SU-DHL-6 (cell line): ENCODE measurements around the gene JMJD6.
"Not testable (repeated sequence)": the region's sequence is repeated elsewhere in the genome, so short reads cannot be mapped to it uniquely, and the experiment has no call there.

ENCODE experiments used
- H2AFZ ChIP-seq: fragments of 200-600 bp; sonication (generic); 2 replicates; pipeline ENCODE4 v1.6.1; 2014; ENCODE audit warnings: low read depth, mild to moderate bottlenecking, moderate library complexity, mixed read lengths, antibody characterized with exemption, low read length; ENCODE audit not compliant: severe bottlenecking
- H3F3A ChIP-seq: fragments of 200-600 bp; shearing (Covaris generic); 2 replicates; pipeline ENCODE4 v1.6.0; 2016; ENCODE audit warnings: antibody characterized with exemption, mild to moderate bottlenecking; ENCODE audit not compliant: insufficient read depth
- H3K27ac ChIP-seq: fragments of 200-600 bp; sonication (generic); 2 replicates; pipeline ENCODE4 v1.5.1; 2016; ENCODE audit warnings: low read depth, mild to moderate bottlenecking, low read length, moderate library complexity, mixed read lengths
- H3K27me3 ChIP-seq: fragments of 200-600 bp; sonication (generic), shearing (Covaris generic); 2 replicates; pipeline ENCODE4 v1.6.0; 2014; ENCODE audit warnings: mild to moderate bottlenecking, low read length
- H3K36me3 ChIP-seq: fragments of 200-600 bp; sonication (generic); 2 replicates; pipeline ENCODE4 v1.6.1; 2014; ENCODE audit warnings: mild to moderate bottlenecking, low read length, mixed read lengths
- H3K4me2 ChIP-seq: fragments of 300-600, 200-600 bp; shearing (Covaris generic), sonication (generic); 2 replicates; pipeline ENCODE4 v1.6.0; 2014; ENCODE audit warnings: low read length, low read depth, mild to moderate bottlenecking; ENCODE audit not compliant: poor library complexity, severe bottlenecking
- H3K4me3 ChIP-seq: fragments of 200-600 bp; sonication (generic); 2 replicates; pipeline ENCODE4 v1.5.1; 2014; ENCODE audit warnings: antibody characterized with exemption, low read length, mild to moderate bottlenecking, mixed read lengths; ENCODE audit not compliant: insufficient read depth, poor library complexity, severe bottlenecking
- H3K79me2 ChIP-seq: fragments of 200-600 bp; sonication (generic); 2 replicates; pipeline ENCODE4 v1.6.1; 2014; ENCODE audit warnings: mild to moderate bottlenecking, low read length, moderate library complexity; ENCODE audit not compliant: insufficient read depth
- H3K9ac ChIP-seq: fragments of 200-600 bp; sonication (generic); 2 replicates; pipeline ENCODE4 v1.7.0; 2014; ENCODE audit warnings: mild to moderate bottlenecking, low read length
- H3K9me2 ChIP-seq: fragments of 200-600 bp; sonication (generic); replicated peaks from 2 replicates; pipeline ENCODE4 v1.6.1; 2014; ENCODE audit warnings: low read length; ENCODE audit not compliant: insufficient read depth
- H3K9me3 ChIP-seq: fragments of 200-600 bp; sonication (generic); 2 replicates; pipeline ENCODE4 v1.6.1; 2014; ENCODE audit warnings: low read length, mixed read lengths; ENCODE audit not compliant: insufficient read depth
- H4K20me1 ChIP-seq: fragments of 200-600 bp; sonication (generic); 2 replicates; pipeline ENCODE4 v1.6.1; 2014; ENCODE audit warnings: low read depth, mild to moderate bottlenecking, antibody characterized with exemption, low read length, moderate library complexity, mixed read lengths
- CTCF ChIP-seq: fragments of 200-600 bp; sonication (generic); IDR thresholded peaks from one replicate; pipeline ENCODE4 v1.5.1; 2017; ENCODE audit warnings: antibody characterized with exemption, mild to moderate bottlenecking, low read length, moderate library complexity; ENCODE audit not compliant: insufficient read depth, poor library complexity, severe bottlenecking
- EZH2phosphoT487 ChIP-seq: fragments of 200-600 bp; sonication (generic), shearing (Covaris generic); conservative IDR thresholded peaks from 2 replicates; pipeline ENCODE4 v1.6.1; 2018; ENCODE audit warnings: mild to moderate bottlenecking, antibody characterized with exemption, low read length, moderate library complexity, mixed read lengths

Gene JMJD6

GRCh38 chr17:76714336-76714735, 12.1 kb downstream of the JMJD6 start:
- no peak for TF ChIP-seq EZH2phosphoT487
- TF ChIP-seq CTCF = no peak
- Histone ChIP-seq H3K79me2 (no peaks in the 10 kb centered on the region), H3F3A (0 out of 2 replicates have a peak, but pooled peaks cover 4% of the 10 kb centered on the region)

GRCh38 chr17:76713765-76714164, 12.6 kb downstream of the JMJD6 start:
- Histone ChIP-seq H3K27me3 (no peaks in the 10 kb centered on the region), H3K79me2 (no peaks in the 10 kb centered on the region), H3K4me2 (no peak overlapping the region), H3F3A (0 out of 2 replicates have a peak, but pooled peaks cover 4% of the 10 kb centered on the region), H3K27ac (no peak overlapping the region), H3K36me3 (no peaks in the 10 kb centered on the region), H4K20me1 (no peaks in the 10 kb centered on the region), H3K9me2 (no peaks in the 10 kb centered on the region), H3K9me3 (no peaks in the 10 kb centered on the region), H3K4me3 (no peak overlapping the region), H2AFZ (no peak overlapping the region), H3K9ac (no peak overlapping the region)
- no peak for TF ChIP-seq CTCF
- no peak for TF ChIP-seq EZH2phosphoT487

More at GRCh38 chr17:76714336-76714735, 12.1 kb downstream of the JMJD6 start:
- Histone ChIP-seq H3K27me3 (no peaks in the 10 kb centered on the region), H3K27ac (no peak overlapping the region), H2AFZ (no peak overlapping the region), H3K9me3 (no peaks in the 10 kb centered on the region), H3K9me2 (no peaks in the 10 kb centered on the region), H3K4me2 (no peak overlapping the region), H4K20me1 (no peaks in the 10 kb centered on the region), H3K9ac (no peak overlapping the region), H3K4me3 (no peak overlapping the region), H3K36me3 (no peaks in the 10 kb centered on the region)

- not testable (repeated sequence) for H3K27me3 ChIP-seq, H2AFZ ChIP-seq, H4K20me1 ChIP-seq, H3F3A ChIP-seq, H3K4me3 ChIP-seq, H3K9ac ChIP-seq, H3K79me2 ChIP-seq, H3K4me2 ChIP-seq, H3K36me3 ChIP-seq, H3K27ac ChIP-seq, H3K9me2 ChIP-seq, H3K9me3 ChIP-seq
Measured at GRCh38 chr17:76712321-76712720, 14.1 kb downstream of the JMJD6 start.

DNA sequence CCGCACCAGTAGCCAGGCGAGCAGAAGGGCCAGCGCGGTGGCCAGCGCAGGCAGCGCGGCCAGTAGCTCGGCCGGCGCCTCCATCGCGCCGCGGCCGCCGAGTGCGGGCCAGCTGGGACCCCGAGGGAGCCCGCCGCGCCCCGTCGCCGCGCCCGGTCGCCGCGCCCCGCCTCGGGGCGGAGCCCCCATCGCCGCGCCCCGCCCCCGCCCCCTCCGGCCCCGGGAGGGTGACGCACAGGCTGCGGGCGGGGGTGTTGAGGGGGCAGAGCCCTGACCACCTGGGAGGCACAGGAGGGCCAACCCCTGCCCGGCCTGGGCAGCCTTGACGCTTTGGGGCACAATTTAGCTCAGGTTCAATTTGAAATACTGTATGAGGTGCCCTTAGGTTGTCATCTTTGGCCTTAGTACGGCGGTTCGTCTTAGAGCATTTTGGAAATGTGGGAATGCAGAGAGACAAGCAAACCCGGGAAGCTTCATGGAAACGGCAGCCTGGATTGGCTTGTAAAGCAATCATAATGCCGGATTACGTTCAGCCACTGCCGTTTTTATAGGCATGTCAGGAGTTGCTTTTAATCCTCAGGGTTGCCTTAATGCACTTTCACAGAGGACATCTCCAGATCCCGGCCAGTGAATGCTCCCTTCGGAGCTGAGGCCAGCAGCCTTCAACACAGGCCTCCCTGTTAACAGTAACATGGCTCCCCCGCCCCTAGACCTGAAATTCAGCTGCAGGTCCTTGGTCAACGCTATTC, 15.4 kb downstream of the JMJD6 start, which contains the start of gene MXRA7:
MXRA7 (minus strand) TSS at position 103 of the 749 bp plus-strand sequence; CDS start at position 84, 19 bp downstream.
- Histone ChIP-seq H3F3A (0 out of 2 replicates have a peak, but pooled peaks cover 4% of the 10 kb centered on the region), H3K27ac (no peak within 1 kb of the TSS), H3K27me3 (no peaks in the 10 kb centered on the region), H3K4me3 (no peak within 1 kb of the TSS), H3K9me2 (no peaks in the 10 kb centered on the region), H3K4me2 (peak within 1 kb of the TSS; percentile 47), H4K20me1 (no peaks in the 10 kb centered on the region), H3K9me3 (no peaks in the 10 kb centered on the region), H3K79me2 (no peaks in the 10 kb centered on the region), H3K36me3 (no peaks in the 10 kb centered on the region), H2AFZ (no peak within 1 kb of the TSS), H3K9ac (no peak within 1 kb of the TSS)
- TF ChIP-seq EZH2phosphoT487 = no peak
- TF ChIP-seq CTCF = no peak

GRCh38 chr17:76709951-76710862, 16.2 kb downstream of the JMJD6 start:
- not testable (repeated sequence) for H3K9me3 ChIP-seq, H3K36me3 ChIP-seq, H3K9ac ChIP-seq, H3F3A ChIP-seq, H3K4me3 ChIP-seq, H3K9me2 ChIP-seq, H2AFZ ChIP-seq, H3K79me2 ChIP-seq, H3K27me3 ChIP-seq, H4K20me1 ChIP-seq, H3K27ac ChIP-seq
- H3K4me2 ChIP-seq = peak overlapping the region; percentile 23
